Liver (tissue), 9 donors: ENCODE results near the gene FBXL2. TPM values are rescaled to one million over a fixed set of nuclear protein-coding genes. Genes with fewer than 3 reads are reported as not detected.

ENCODE experiments used
- DNase-seq: peaks from one replicate; pipeline ENCODE4 v3.0.0-alpha.2; 2017; ENCODE audit warnings: low spot score
- H3K27ac ChIP-seq, 2 donors: one replicate each; pipeline ENCODE4 v1.7.0; 2013; ENCODE audit warnings: inconsistent platforms in 2 of 2, low read length in 2 of 2, control low read depth in 1 of 2, low read depth in 1 of 2, mild to moderate bottlenecking in 1 of 2
- H3K27me3 ChIP-seq, 4 donors: one replicate each; pipeline versions ENCODE4 v1.6.1 to v1.7.0; 2013; ENCODE audit warnings: low read length in 3 of 4, inconsistent platforms in 1 of 4, mild to moderate bottlenecking in 1 of 4, moderate library complexity in 1 of 4; ENCODE audit not compliant: control insufficient read depth in 4 of 4, insufficient read depth in 4 of 4
- H3K36me3 ChIP-seq, 4 donors: one replicate each; pipeline versions ENCODE4 v1.6.1 to v1.7.0; 2013; ENCODE audit warnings: low read length in 3 of 4, mild to moderate bottlenecking in 3 of 4, low read depth in 1 of 4, moderate library complexity in 1 of 4; ENCODE audit not compliant: control insufficient read depth in 4 of 4, insufficient read depth in 3 of 4
- H3K4me1 ChIP-seq, 4 donors: one replicate each; pipeline versions ENCODE4 v1.6.1 to v1.7.0; 2013; ENCODE audit warnings: low read length in 3 of 4, mild to moderate bottlenecking in 3 of 4, moderate library complexity in 1 of 4; ENCODE audit not compliant: control insufficient read depth in 4 of 4, insufficient read depth in 4 of 4
- H3K4me3 ChIP-seq, 3 donors: one replicate each; pipeline versions ENCODE4 v1.6.1 to v1.7.0; 2013; ENCODE audit warnings: low read length in 3 of 3, control low read depth in 1 of 3, low read depth in 1 of 3, mild to moderate bottlenecking in 1 of 3
- H3K9ac ChIP-seq, 2 donors: one replicate each; pipeline ENCODE4 v1.7.0; 2013; ENCODE audit warnings: low read length in 2 of 2, mild to moderate bottlenecking in 2 of 2, moderate library complexity in 2 of 2, control low read depth in 1 of 2, low read depth in 1 of 2
- H3K9me3 ChIP-seq, 4 donors: one replicate each; pipeline versions ENCODE4 v1.6.1 to v1.7.0; 2013; ENCODE audit warnings: low read length in 3 of 4; ENCODE audit not compliant: control insufficient read depth in 4 of 4
- EGR1 ChIP-seq, 2 donors: IDR thresholded peaks; 2 replicates each; pipeline ENCODE4 v1.6.1; 2016 to 2018; ENCODE audit warnings: antibody characterized with exemption in 2 of 2, low read depth in 2 of 2
- FOXA1 ChIP-seq: IDR thresholded peaks from 2 replicates; pipeline ENCODE4 v1.6.1; 2016; ENCODE audit warnings: antibody characterized with exemption
- FOXA2 ChIP-seq: IDR thresholded peaks from 2 replicates; pipeline ENCODE4 v1.6.1; 2016; ENCODE audit warnings: antibody characterized with exemption
- GABPA ChIP-seq, 2 donors: IDR thresholded peaks in 1 of 2; conservative IDR thresholded peaks in 1 of 2; 2 replicates each; pipeline ENCODE4 v1.6.1; 2016; ENCODE audit warnings: antibody characterized with exemption in 2 of 2, mild to moderate bottlenecking in 1 of 2, moderate library complexity in 1 of 2
- HNF4A ChIP-seq, 2 donors: conservative IDR thresholded peaks; 2 replicates each; pipeline ENCODE4 v1.6.1; 2016; ENCODE audit warnings: antibody characterized with exemption in 2 of 2, mild to moderate bottlenecking in 2 of 2
- HNF4G ChIP-seq: IDR thresholded peaks from 2 replicates; pipeline ENCODE4 v1.6.1; 2016; ENCODE audit warnings: antibody characterized with exemption
- JUND ChIP-seq, 2 donors: IDR thresholded peaks; 2 replicates each; pipeline ENCODE4 v1.6.1; 2016; ENCODE audit warnings: antibody characterized with exemption in 2 of 2
- NR2F2 ChIP-seq: IDR thresholded peaks from 2 replicates; pipeline ENCODE4 v1.6.1; 2016; ENCODE audit warnings: antibody characterized with exemption
- RAD21 ChIP-seq, 2 donors: IDR thresholded peaks; 2 replicates each; pipeline ENCODE4 v1.6.1; 2016; ENCODE audit warnings: antibody characterized with exemption in 2 of 2, mild to moderate bottlenecking in 2 of 2
- RXRA ChIP-seq, 2 donors: IDR thresholded peaks; 2 replicates each; pipeline ENCODE4 v1.6.1; 2017 to 2018; ENCODE audit warnings: antibody characterized with exemption in 2 of 2, mild to moderate bottlenecking in 1 of 2
- SP1 ChIP-seq: IDR thresholded peaks from 2 replicates; pipeline ENCODE4 v1.6.1; 2018; ENCODE audit warnings: antibody characterized with exemption, mild to moderate bottlenecking
- TAF1 ChIP-seq: conservative IDR thresholded peaks from 2 replicates; pipeline ENCODE4 v1.6.1; 2016; ENCODE audit warnings: antibody characterized with exemption, mild to moderate bottlenecking
- YY1 ChIP-seq: IDR thresholded peaks from 2 replicates; pipeline ENCODE4 v1.6.1; 2016; ENCODE audit warnings: antibody characterized with exemption, mild to moderate bottlenecking
- WGBS: extraction: QIAGEN DNeasy Blood & Tissue Kit; methylation state at CpG from one replicate; pipeline ENCODE4 v1.1.7; 2013; 5-methylcytosine and 5-hydroxymethylcytosine counted together
- polyA plus RNA-seq, 2 donors: library from polyadenylated mRNA; stranded (reverse) in 1 of 2; unstranded in 1 of 2; fragments of 200-250 nt in 1 of 2; fragments of >200 nt in 1 of 2; fragmentation: Nextera tagmentation in 1 of 2; extraction: Ambion mirVana in 1 of 2; gene quantifications; one replicate each; pipeline versions ENCODE4 v1.2.1 to v1.2.3, GENCODE V29; 2013 to 2015
- total RNA-seq, 2 donors: library from RNA; depleted of rRNA; stranded (reverse); fragments of >200 nt; gene quantifications; one replicate each; pipeline ENCODE4 v1.2.3, GENCODE V29; 2014
- TF ChIP-seq, protein P1 (sequence below): fragments of 150-350 bp; IDR thresholded peaks from 2 replicates; pipeline ENCODE4 v1.5.1; 2017; ENCODE audit warnings: improper control_type of control experiment, low read depth, low read length; ENCODE audit not compliant: missing input control
- TF ChIP-seq, protein P2 (sequence below): IDR thresholded peaks from 2 replicates; pipeline ENCODE4 v1.6.1; 2016; ENCODE audit warnings: antibody characterized with exemption
- TF ChIP-seq, protein P3 (sequence below): IDR thresholded peaks from 2 replicates; pipeline ENCODE4 v1.6.1; 2016; ENCODE audit warnings: antibody characterized with exemption
- TF ChIP-seq, protein P4 (sequence below): IDR thresholded peaks from 2 replicates; pipeline ENCODE4 v1.6.1; 2016; ENCODE audit warnings: antibody characterized with exemption, mild to moderate bottlenecking
- TF ChIP-seq, protein P5 (sequence below): IDR thresholded peaks from 2 replicates; pipeline ENCODE4 v1.6.1; 2016; ENCODE audit warnings: antibody characterized with exemption
- donor health status: healthy.
- donor health status: healthy.
- donor health status: healthy.
- donor health status: healthy.
- donor health status: healthy.

Gene FBXL2
- total and polyA plus RNA-seq, 4 donors: 0.24 to 1.3 (median 0.81) TPM

DNA sequence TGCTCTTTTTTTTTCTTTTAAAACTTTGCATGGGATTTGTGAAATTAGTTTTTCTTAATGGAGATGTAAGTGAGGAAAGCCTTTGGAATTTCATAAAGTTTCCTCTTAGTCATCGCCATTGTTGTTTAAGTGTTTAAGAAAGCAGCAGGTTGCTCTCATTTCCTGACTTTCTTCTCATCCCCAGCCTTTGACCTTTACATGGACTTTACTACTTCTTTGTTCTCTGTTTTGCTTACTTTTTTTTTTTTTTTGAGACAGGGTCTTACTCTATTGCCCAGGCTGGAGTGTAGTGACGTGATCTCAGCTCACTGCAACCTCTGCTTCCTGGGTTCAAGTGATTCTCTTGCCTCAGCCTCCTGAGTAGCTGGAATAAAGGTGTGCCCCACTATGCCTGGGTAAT is 38.6 kb downstream of the FBXL2 start (continued):
- TF ChIP-seq, protein P1, sequence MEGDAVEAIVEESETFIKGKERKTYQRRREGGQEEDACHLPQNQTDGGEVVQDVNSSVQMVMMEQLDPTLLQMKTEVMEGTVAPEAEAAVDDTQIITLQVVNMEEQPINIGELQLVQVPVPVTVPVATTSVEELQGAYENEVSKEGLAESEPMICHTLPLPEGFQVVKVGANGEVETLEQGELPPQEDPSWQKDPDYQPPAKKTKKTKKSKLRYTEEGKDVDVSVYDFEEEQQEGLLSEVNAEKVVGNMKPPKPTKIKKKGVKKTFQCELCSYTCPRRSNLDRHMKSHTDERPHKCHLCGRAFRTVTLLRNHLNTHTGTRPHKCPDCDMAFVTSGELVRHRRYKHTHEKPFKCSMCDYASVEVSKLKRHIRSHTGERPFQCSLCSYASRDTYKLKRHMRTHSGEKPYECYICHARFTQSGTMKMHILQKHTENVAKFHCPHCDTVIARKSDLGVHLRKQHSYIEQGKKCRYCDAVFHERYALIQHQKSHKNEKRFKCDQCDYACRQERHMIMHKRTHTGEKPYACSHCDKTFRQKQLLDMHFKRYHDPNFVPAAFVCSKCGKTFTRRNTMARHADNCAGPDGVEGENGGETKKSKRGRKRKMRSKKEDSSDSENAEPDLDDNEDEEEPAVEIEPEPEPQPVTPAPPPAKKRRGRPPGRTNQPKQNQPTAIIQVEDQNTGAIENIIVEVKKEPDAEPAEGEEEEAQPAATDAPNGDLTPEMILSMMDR: no peak
- TF ChIP-seq RAD21 (IDR thresholded peaks at IDR 0.05): no peak
- no peak for TF ChIP-seq SP1

DNA sequence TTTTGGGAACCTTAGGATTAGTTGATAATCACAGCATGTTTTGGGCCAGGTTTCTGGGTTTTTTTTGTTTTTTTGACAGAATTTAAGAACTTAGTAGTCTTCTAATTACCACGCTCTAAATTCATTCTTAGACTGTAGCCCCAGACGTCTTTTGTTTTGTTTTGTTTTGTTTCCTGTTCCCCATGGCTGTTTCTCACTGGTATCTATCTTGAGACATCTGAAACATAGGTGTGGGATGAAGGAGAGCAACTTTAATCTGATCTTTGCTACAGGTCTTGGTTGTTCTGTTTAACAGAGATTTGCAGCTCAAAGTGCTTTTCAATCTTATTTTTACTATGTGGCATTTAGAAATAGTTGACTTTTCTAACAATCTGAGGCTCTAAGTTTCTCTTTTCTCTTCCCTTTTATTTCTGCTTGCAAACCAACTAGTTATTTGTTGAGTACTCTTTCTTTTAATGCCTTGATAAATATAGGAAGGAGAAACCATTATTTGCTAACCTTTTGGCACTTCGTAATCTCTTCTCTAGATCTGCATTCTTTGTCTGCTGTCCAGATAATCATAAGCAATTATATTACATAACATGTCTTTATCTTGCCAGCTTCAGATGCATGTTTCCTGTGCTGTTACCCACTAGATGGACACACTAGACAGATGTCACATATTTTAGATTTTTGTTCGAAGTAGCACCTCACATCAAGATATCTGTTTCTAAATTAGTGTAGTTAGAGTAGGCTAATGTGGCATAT is 40.9 kb downstream of the FBXL2 start:
- H3K4me1 ChIP-seq: no peaks in the 10 kb centered on the region
- no peaks in the 10 kb centered on the region for H3K27me3 ChIP-seq
- H3K4me3 ChIP-seq: no peak overlapping the region
- no peak for TF ChIP-seq JUND (IDR thresholded peaks at IDR 0.05)
- no peak for TF ChIP-seq HNF4A (conservative IDR thresholded peaks at IDR 0.05)
- TF ChIP-seq FOXA1: no peak
- TF ChIP-seq, protein P2, sequence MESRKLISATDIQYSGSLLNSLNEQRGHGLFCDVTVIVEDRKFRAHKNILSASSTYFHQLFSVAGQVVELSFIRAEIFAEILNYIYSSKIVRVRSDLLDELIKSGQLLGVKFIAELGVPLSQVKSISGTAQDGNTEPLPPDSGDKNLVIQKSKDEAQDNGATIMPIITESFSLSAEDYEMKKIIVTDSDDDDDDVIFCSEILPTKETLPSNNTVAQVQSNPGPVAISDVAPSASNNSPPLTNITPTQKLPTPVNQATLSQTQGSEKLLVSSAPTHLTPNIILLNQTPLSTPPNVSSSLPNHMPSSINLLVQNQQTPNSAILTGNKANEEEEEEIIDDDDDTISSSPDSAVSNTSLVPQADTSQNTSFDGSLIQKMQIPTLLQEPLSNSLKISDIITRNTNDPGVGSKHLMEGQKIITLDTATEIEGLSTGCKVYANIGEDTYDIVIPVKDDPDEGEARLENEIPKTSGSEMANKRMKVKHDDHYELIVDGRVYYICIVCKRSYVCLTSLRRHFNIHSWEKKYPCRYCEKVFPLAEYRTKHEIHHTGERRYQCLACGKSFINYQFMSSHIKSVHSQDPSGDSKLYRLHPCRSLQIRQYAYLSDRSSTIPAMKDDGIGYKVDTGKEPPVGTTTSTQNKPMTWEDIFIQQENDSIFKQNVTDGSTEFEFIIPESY: no peak
- TF ChIP-seq, protein P3, sequence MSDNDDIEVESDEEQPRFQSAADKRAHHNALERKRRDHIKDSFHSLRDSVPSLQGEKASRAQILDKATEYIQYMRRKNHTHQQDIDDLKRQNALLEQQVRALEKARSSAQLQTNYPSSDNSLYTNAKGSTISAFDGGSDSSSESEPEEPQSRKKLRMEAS: no peak
- TF ChIP-seq, protein P1: no peak
- TF ChIP-seq RXRA (IDR thresholded peaks at IDR 0.05): no peak
- TF ChIP-seq, protein P4, sequence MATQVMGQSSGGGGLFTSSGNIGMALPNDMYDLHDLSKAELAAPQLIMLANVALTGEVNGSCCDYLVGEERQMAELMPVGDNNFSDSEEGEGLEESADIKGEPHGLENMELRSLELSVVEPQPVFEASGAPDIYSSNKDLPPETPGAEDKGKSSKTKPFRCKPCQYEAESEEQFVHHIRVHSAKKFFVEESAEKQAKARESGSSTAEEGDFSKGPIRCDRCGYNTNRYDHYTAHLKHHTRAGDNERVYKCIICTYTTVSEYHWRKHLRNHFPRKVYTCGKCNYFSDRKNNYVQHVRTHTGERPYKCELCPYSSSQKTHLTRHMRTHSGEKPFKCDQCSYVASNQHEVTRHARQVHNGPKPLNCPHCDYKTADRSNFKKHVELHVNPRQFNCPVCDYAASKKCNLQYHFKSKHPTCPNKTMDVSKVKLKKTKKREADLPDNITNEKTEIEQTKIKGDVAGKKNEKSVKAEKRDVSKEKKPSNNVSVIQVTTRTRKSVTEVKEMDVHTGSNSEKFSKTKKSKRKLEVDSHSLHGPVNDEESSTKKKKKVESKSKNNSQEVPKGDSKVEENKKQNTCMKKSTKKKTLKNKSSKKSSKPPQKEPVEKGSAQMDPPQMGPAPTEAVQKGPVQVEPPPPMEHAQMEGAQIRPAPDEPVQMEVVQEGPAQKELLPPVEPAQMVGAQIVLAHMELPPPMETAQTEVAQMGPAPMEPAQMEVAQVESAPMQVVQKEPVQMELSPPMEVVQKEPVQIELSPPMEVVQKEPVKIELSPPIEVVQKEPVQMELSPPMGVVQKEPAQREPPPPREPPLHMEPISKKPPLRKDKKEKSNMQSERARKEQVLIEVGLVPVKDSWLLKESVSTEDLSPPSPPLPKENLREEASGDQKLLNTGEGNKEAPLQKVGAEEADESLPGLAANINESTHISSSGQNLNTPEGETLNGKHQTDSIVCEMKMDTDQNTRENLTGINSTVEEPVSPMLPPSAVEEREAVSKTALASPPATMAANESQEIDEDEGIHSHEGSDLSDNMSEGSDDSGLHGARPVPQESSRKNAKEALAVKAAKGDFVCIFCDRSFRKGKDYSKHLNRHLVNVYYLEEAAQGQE: no peak
- TF ChIP-seq TAF1: no peak
- TF ChIP-seq HNF4G: no peak
- no peak for TF ChIP-seq YY1
- TF ChIP-seq FOXA2: no peak
- no peak for TF ChIP-seq NR2F2
- no peak for TF ChIP-seq SP1
- TF ChIP-seq EGR1 (IDR thresholded peaks at IDR 0.05; ENCODE audit: low read depth in 2 of 2): no peak
- TF ChIP-seq GABPA (IDR thresholded peaks at IDR 0.05 in 1 of 2, conservative IDR thresholded peaks at IDR 0.05 in 1 of 2): no peak
- TF ChIP-seq, protein P5, sequence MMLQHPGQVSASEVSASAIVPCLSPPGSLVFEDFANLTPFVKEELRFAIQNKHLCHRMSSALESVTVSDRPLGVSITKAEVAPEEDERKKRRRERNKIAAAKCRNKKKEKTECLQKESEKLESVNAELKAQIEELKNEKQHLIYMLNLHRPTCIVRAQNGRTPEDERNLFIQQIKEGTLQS: no peak
- TF ChIP-seq RAD21 (IDR thresholded peaks at IDR 0.05): no peak
- no peak for DNase-seq
- no peaks in the 10 kb centered on the region for H3K36me3 ChIP-seq
- WGBS: 64% methylated on average over 4 of the region's 4 CpGs
- no peaks in the 10 kb centered on the region for H3K9me3 ChIP-seq
- no peak overlapping the region for H3K9ac ChIP-seq
- no peak overlapping the region for H3K27ac ChIP-seq
